PFSK-1 (cell line): ENCODE results near the gene CTPS1.

ENCODE experiments used
- POLR2AphosphoS5 ChIP-seq: IDR thresholded peaks from 2 replicates; pipeline ENCODE4 v1.6.1; 2012; ENCODE audit warnings: low read depth, mild to moderate bottlenecking, control low read depth, low read length, moderate library complexity
- REST ChIP-seq, 2 experiments: IDR thresholded peaks; 2 replicates each; pipeline versions ENCODE4 v1.6.1 to v1.8.0; 2011 to 2012; ENCODE audit warnings: low read depth in 2 of 2, low read length in 2 of 2, control low read depth in 1 of 2, inconsistent platforms in 1 of 2, mild to moderate bottlenecking in 1 of 2, moderate library complexity in 1 of 2; ENCODE audit not compliant: insufficient read depth in 1 of 2
- SIN3A ChIP-seq: IDR thresholded peaks from 2 replicates; pipeline ENCODE4 v1.6.1; 2012; ENCODE audit warnings: mild to moderate bottlenecking, low read length, moderate library complexity, borderline replicate concordance; ENCODE audit not compliant: insufficient read depth

GRCh38 chr1:40944841-40945430 is 34.6 kb upstream of the CTPS1 start:
- TF ChIP-seq POLR2AphosphoS5 (no peak), REST (IDR thresholded peaks at IDR 0.05; ENCODE audit: insufficient read depth in 1 of 2, low read depth in 2 of 2, low read length in 2 of 2) (no peak), SIN3A (no peak)
